GM23248 (cell line): Measurements from ENCODE around the gene LZTFL1.

Experiments
- EZH2 ChIP-seq: fragments of 200-600 bp; sonication (generic); IDR thresholded peaks from 2 replicates; pipeline ENCODE4 v1.6.1; 2018; ENCODE audit warnings: antibody characterized with exemption, mild to moderate bottlenecking; ENCODE audit not compliant: insufficient read depth, poor library complexity, severe bottlenecking
- EZH2phosphoT487 ChIP-seq: fragments of 200-600 bp; sonication (generic); IDR thresholded peaks from 2 replicates; pipeline ENCODE4 v1.6.1; 2018; ENCODE audit warnings: antibody characterized with exemption, moderate library complexity, mild to moderate bottlenecking, low read depth; ENCODE audit not compliant: insufficient read depth

DNA sequence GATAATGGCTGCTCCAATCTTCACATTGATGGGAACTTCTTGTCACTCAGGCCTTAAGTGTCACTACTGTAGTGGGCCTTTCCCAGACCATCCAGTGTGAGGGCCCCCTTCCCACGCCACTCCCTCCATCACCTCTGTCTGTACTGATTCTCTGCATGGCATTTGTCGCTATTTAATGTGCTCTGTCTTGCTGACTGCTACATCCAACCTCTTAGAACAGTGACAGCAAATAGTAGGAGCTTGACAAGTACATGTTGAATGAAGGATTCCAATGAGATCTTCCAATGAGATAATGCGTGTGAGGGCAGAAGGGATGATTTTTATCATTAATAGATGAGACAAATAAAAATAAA, 38.8 kb upstream of the LZTFL1 start:
- TF ChIP-seq EZH2 (no peak), EZH2phosphoT487 (no peak)
